Stimulated activated CD4-positive, alpha-beta T cell treated with anti-CD3 and anti-CD28 coated beads, Interleukin-4, amount 100 ng/mL, for 24 hours (primary cell): Measurements from ENCODE around the gene TICRR.
"Not testable (repeated sequence)": the region's sequence is repeated elsewhere in the genome, so short reads cannot be mapped to it uniquely, and the experiment has no call there.

ENCODE experiments used
- DNase-seq: peaks from one replicate; pipeline ENCODE4 v3.0.0-alpha.2; 2020

Gene TICRR

DNA sequence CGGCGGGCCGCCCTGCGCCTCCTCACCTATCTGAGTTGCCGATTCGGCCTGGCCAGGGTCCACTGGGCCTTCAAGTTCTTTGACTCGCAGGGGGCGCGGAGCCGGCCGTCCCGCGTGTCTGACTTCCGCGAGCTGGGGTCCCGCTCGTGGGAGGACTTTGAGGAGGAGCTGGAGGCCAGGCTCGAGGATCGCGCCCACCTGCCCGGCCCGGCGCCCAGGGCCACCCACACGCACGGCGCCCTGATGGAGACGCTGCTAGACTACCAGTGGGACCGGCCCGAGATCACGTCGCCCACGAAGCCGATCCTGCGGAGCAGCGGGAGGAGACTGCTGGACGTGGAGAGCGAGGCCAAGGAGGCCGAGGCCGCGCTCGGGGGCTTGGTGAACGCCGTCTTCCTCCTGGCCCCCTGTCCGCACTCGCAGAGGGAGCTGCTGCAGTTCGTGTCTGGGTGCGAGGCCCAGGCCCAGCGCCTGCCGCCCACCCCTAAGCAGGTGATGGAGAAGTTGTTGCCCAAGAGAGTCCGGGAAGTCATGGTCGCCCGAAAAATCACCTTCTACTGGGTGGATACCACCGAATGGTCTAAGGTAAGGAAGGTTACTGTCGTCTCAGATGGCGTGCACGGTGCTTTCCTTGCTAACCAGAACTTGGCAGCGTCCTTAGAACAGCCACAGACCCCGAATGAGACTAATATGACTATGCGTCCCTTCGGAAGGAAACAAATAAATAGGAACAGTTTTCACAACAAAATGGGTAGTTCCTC lies 567 bp downstream of the TICRR start:
- peak; percentile 12 for DNase-seq

DNA sequence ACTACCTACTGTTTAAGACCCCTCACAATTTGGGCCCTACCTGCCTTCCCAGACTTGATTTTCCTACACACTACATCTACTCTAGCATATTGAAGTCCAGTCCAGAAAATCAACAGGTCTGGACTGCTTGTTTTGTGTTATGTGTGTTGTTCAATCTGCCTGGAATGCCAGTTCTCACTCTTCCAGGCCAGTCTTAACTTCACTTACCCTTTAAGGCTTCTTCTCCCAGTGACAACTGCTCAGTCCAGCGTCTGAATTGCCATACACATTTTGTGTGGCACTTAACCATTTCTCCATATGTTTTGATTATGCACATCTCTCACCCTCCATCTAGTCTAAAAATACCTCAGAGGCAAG lies 1.1 kb downstream of the TICRR start:
- DNase-seq = no peak

DNA sequence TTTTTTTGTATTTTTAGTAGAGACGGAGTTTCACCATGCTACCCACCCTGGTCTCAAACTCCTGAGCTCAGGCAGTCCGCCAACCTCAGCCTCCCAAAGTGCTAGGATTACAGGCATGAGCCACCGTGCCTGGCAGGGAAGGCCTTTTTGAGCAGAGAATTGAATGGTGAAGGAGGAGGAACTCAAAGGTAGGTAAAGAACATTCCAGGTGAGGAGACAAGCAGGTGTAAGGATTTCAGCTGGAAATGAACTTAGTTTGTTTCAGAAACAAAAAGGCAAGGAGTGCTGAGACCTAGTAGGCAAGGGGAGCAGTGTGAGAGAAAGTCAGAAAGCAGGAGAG lies 2.5 kb downstream of the TICRR start:
- no peak for DNase-seq

DNA sequence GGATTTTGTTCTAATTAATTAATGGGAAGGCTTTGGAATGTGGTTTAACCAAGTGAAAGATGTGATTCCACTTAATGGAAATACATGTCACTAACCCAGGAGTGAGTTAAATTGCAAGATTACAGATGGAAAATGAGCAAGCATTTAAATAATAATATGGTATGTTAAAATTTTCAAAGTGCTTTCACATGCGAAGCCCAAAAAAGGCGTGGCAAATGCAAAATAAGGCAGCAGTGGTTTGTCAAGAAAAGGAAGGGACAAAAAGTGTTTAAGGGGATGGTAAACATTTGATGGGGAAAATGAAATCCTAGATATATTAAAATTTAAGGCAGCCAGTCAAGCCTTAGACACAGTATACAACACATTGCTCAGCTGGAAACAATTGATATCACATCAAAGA lies 2.9 kb downstream of the TICRR start:
- no peak for DNase-seq

DNA sequence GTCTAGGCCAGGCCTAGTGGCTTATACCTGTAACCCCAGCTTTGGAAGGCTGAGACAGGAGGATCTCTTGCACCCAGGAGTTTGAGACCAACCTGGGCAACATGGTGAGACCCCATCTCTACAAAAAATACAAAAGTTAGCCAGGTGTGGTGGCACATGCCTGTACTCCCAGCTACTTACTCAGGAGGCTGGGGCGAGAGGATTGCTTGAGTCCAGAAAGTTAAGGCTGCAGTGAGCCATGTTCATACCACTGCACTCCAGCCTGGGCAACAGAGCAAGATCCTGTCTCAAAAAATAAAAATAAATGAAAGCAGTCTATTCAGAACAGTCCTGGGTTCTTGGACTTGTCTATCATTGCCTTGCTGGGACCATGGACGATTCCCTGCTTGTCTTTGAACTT lies 5.5 kb downstream of the TICRR start:
- not testable (repeated sequence) for DNase-seq

DNA sequence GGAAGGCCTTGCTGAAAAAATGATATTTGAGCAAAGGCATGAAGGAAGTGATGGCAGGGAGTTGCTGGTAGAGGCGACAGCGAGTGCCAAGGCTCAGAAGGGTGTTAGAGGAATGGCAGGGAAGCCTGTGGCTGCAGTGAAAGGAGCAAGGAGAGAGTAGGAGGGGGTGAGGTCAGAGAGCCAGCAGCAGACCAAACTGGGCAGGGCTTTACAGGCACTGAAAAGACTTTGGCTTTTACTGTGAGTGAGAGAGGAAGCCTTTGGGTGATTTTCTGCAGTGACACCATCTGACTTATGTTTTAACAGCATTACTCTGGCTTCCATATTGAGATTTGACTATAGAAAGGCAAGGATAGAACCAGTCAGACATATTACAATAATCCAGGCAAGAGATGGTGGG lies 11.4 kb downstream of the TICRR start:
- no peak for DNase-seq

DNA sequence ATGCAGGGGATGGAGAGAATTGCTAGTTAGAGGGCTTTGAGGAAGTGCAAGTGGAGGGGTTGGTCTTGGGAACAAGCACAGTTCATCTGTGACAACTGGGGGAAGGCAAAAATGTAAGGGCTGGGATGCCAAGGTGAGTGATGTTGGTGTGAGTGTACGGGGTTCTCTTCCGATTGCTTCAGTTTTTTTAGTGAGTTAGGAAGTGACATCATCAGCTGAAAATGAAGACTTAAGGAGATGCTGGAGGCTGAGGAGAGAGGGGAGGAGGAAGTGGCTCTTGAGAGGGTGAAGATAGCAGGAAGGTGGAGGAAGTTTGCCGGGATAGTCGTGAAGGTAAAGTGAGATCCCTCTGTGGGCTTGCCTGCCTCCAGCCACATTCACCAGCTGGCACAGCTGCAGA lies 12.7 kb downstream of the TICRR start:
- no peak for DNase-seq

DNA sequence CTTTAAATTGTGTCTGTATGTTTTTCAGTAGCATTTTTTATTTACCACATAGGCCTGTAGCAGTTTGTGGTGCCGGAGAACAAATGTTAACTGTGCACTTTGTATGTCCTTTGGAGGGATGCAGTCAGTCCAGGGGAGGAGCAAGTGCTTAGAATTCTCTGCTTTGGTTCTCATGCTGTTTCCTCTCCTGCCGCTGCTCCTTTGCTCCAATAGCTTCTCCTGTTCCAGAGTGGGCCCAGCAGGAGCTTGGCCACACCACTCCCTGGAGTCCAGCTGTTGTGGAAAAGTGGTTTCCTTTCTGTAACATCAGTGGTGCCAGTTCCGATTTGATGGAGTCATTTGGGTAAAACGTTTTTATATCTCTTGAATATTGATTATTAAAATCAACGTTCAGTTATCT lies 16.6 kb downstream of the TICRR start:
- DNase-seq = no peak

DNA sequence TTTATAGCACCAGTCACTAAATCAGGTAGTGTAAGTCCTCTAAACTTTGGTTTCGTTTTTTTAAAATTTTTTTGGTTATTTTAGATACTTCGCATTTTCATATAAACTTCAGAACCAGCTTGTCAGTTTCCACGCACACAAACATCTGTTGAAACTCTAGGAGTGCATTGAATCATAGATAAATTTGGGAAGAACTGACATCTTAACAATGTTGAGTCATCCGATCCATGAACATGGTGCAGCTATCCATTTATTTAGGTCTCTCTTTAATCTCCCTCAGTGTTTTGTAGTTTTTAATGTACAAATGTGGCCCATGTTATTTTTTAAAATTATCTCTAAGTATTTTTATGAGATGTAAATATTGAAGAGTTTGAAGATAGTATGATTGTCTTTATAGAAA lies 17.7 kb downstream of the TICRR start:
- no peak for DNase-seq

DNA sequence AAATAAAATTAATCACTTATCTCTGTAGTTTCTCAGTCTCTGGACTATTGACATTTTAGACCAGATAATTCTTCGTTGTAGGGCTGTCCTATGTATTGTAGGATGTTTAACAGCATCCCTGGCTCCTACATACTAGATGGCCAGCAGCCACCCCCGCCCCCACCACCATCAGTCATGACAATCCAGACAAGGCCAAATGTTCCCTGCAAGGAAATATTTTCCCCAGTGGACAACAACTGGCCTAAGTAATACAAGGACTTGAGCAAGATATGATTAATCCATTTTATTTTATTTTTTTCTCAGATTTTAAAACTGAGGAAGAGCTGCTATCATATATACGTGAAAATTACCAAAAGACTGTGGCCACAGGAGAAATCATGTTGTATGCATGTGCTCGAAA lies 23.8 kb downstream of the TICRR start:
- no peak for DNase-seq

DNA sequence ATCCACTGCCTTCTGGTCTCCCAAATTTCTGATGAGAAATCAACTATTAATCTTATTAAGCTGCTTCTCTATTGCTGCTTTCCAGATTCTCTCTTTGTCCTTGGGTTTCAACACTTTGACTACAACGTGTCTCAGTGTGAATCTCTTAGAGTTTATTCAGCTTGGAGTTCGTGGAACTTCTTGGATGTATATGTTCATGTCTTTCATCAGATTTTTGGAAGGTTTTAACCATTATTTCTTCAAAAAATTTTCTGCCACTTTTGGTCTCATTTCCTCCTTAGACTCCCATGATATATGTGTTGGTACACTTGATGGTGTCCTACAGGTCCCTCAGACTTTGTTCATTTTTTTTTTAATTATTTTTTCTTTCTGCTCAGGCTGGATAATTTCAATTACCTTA lies 36.0 kb downstream of the TICRR start:
- no peak for DNase-seq

DNA sequence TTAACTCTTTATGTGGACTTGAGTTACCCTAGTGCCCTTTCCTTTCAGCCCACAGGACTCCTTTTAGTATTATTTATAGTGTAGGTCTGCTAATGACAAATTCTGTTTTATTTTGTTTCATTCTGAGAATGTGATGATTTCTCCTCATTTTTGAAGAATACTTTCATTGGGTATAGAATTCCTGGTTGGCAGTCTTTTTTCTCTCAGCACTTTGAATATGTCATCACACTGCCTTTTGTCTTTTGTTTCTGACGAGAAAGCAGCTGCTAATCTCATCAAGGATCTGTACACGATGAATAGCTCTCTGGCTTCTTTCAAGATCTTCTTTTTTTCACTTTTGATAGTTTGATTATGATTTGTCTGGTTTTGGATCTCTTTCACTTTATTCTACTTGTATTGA lies 37.8 kb downstream of the TICRR start:
- no peak for DNase-seq

DNA sequence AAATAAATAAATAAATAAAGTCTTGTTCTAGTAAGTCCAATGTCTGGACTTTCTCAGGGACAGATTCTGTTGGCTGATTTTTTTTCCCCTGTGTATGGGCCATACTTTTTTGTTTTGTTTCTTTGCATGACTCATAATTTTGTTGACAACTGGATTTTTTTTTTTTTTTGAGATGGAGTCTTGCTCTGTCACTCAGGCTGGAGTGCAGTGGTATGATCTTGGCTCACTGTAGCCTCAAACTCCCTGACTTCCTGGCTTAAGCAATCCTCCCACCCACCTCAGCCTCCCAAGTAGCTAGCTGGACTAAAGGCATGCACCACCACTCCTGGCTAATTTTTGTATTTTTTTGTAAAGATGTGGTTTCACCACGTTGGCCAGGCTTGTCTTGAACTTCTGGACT lies 38.9 kb downstream of the TICRR start:
- DNase-seq = no peak

DNA sequence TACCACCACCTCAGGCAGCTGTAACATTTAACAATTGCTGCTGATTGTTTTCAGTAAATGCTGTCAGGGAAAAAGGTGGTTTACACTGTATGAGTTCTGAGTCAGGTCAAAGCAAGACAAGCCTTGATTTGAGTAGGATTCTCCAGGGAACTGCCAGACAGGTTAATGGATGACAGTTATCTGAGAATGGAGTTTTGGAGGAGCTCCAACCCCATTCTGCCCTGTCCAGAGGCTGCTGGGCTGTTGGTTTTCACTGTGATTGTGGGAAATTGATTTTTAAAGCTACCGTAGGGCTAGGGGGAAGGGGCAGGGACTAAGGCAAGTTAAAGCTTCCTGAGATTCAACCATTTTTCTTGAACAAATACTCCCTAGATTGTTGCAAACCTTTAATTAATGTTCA lies 39.9 kb downstream of the TICRR start:
- DNase-seq = no peak

DNA sequence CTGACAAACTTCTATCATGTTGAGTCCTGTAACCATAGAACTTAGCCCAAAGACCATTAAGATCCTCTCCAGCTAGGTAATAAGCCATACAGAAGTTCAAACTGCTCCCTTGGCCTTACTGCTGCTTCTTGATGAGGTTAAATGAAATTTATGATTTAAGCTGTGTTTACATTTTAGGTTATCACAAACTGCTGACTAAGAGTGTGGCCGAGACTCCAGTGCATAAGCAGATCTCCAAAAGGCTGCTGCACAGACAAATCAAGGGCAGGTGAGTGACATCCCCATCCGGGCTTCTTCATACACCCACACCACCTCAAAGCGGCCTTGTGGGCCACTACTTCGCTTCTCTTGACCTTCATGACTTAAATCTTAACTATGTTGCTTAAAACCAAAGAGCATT lies 41.0 kb downstream of the TICRR start:
- DNase-seq = no peak

DNA sequence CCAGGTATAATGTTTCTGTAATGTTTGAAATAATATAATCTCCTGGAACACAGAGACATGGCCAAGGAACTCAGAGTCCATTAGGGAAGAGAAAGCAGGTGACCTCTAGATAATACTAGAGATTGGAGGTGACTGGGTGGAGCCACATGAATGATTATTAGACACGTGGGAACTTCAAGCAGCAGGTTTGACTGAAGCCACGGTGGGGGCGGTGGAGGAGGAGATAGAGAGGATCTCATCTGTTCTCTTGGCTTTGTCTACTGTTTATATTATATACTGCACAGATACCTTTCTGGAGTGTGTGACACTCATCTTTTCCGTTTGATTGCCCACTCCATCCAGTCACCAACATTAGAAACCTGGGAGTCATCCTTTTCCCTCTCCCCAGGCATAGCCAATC lies 46.3 kb downstream of the TICRR start:
- no peak for DNase-seq

DNA sequence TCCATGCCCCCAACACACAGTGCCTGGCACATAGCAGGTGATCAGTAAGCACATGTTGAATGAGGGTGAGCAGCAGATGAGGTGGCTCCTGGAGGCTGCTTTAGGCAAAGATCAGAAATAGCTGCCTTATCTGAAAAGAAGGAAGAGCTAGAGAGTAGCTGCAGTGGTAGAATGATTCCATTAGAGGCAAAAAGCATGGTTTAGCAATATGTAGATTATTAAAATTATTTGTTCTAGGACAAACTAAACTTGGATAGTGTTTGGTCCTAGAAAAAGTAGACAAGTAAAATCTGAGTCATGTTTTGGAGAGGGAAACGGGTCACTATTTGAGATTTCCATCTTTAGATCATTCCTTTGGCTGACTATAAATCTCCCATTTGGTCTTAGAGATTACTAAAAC lies 47.9 kb downstream of the TICRR start:
- no peak for DNase-seq

DNA sequence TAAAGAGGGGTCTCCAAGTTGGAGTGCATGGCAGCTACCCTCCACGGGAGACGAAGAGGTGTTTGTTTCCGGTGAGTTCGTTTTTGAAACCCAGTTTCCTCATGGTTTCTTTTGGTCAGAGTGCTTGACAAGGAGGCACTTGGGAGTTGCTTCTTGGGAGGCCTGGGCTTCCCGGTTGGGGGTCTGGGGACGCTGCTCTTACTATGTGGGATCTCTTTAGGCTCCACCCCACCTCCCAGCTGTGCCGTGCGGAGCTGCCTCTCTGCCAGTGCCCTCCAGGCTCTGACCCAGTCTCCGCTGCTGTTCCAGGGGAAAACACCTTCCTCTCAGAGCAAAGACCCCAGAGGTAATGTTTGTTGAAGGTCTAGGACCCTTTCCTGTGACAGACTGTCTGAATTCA lies 50.4 kb downstream of the TICRR start:
- no peak for DNase-seq

DNA sequence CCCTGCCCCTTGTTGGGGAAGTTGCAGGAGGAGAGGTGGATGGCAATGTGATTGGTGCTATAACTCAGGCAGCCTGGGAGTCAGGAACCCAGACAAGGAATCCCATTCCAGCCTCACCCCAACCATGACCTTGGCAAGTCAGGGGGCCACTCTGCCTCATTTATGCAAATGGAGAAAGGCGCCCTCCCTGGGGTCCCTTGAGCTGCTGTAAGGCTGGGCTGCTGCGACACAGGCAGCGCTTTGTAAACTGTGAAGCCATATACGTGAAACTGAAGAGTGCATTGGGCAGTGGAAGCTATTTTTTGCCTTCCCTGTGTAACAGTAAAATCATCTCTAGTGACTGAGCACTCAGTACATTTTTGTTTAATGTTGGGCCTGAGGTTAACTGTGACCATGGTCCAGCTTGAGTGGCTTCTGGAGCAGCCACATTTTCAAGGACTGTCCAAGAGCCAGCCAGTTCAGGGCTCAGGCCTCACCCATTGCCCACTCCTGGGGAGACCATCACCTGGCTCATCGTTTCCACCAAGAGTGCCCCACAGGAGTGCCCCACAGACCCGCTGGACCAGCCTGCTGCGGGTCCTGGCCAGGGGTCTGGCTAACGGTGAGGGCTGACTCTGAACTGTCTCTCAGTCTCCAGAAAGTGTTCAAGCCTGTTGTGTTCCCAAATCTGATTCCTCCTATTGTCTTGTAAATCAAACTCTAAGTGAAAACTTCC lies 52.1 kb downstream of the TICRR start:
- no peak for DNase-seq

DNA sequence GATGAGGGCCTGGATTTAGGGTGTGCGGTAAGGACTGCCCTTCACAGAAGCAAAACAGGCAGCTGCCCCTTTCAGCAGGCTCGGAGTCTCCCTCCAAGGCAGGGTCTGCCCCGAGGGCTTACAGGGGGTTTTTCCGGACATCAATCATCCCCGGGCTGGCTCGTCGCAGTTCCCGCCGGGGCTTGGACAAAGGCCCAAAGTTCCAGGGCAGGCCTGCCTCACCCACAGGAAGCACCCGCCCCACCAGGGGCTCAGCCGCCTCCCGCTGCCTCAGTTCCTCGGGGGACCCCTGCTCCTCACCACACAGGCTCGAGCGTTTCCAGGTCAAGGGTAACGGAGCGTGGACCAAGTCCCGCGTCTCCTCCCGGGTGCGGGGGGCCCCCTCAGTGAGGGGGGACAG lies 53.0 kb downstream of the TICRR start:
- no peak for DNase-seq

DNA sequence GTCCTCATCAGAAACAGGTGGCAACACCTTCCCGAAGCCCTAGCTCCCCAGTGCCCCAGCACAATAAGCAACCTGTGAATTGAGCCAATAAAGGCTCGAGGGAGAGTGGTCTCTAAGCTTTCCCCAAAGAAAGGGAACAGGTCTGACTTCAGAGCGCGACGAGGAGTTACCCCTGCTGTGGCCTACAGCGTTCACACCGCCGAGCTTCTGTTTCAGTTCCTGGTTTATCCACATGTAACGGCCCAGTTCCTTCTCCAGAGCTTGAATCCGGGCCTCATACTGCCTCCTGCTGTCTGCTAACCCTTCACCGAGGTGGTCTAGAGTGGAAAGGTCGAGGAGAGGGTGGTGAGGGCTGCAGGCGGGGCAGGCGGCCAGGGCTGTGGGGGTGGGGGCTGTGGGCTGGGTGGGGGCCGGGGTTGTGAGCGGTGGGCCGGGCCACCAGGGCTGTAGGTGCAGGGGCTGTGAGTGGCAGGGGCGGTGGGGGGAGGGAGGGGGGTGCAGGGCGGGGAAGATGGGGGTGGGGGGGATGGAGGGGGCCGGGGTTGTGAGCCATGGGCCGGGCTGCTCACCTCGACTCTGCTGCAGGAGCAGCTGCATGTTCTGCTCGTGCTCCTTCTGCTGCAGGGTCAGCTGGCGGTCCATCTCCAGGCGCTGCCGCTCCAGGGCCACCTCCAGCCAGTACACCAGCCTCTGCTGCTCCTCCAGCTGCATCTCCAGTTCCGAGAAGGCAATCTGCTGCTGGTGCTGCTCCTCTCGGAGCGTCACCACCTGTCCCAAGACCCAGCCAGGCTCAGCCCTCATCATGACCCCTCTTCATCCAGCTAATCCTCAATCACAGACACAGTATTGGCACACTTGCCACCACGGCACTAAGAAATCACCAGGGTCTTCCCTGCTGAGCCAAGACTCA lies 53.8 kb downstream of the TICRR start:
- DNase-seq = no peak

DNA sequence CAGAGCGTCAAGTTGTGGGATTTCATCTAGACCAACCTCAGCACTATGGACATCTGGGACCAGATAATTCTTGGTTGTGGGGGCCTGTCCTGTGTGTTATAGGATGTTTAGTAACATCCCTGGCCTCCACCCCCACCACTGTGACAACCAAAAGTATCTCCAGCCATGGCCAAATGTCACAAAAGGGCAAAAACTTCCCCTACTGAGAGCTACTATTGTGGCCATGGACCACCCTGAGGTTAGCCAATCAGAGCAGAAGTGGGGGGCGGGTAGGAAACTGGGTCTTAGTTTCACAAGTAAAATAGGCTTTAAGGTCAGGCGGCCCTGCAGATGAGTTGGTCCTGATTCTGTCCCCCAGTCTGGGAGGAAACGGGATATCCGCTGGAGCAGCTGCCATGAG lies 54.6 kb downstream of the TICRR start:
- no peak for DNase-seq

DNA sequence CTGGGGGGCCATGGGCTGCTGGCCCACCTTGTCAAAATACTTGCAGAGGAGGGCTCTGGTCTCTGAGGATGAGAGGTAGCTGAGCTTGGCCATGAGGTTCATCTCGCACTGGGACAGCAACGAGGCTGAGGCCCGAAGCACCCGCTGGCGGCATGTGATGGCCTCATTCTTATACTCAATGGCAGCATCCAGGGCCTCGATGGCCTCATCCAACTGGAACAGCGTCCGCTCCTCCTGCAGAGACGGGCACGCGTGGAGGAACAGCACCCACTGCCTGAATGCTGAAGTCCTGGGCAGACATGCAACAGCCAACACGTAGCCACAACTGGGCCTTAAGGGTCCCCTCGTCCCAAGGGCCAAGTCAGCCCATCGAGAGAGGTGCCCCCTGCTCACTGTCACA lies 55.0 kb downstream of the TICRR start:
- DNase-seq = no peak
